Activated T-cell treated with anti-CD3 and anti-CD28 coated beads for 48 hours (primary cell): Measurements from ENCODE around the gene APOOL.

Source experiments
- DNase-seq: peaks from one replicate; pipeline ENCODE4 v3.0.0-alpha.2; 2020; ENCODE audit warnings: low read depth

APOOL gene

GRCh38 chrX:85084770-85085393, 81.2 kb downstream of the APOOL start:
- no peak for DNase-seq

DNA sequence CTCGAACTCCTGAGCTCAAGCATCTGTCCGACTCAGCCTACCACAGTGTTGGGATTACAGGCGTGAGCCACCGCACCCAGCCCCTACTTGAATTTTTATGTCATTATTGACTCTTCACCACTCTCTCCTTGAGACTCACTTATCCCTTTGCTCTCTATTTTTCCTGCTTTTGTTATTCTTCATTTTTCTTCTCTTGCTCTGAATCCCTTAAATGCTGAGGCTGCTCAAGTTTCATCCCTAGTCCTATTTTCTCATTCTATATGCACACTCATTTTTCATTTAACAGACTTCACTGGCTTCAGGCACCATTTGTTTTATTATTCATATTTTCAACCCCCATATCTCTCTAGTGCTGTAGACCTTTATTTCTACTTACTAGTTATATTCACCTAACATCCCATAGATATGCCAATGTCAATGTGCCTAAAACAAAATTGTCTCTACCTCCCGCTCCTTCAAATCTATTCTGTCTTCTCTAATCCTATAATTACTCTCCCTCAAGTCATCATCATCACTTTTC, 85.7 kb downstream of the APOOL start:
- no peak for DNase-seq

DNA sequence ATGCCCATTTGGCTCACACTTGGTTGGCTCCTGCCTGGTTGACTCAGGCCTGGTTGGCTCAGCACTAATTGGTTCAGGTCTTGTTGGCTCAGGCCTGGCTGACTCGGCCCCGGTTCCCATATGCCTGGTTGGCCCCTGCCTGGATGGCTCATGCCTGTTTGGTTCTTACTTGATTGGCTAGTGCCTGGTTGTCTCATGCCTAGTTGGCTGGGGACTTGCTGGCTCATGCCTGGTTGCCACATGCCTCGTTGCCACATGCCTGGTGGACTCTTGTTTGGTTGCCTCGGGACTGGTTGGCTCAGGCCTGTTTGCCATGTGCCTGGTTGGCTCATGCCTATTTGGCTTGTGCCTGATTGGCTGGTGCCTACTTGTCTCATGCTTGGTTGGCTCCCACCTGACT, 103.7 kb downstream of the APOOL start:
- no peak for DNase-seq

DNA sequence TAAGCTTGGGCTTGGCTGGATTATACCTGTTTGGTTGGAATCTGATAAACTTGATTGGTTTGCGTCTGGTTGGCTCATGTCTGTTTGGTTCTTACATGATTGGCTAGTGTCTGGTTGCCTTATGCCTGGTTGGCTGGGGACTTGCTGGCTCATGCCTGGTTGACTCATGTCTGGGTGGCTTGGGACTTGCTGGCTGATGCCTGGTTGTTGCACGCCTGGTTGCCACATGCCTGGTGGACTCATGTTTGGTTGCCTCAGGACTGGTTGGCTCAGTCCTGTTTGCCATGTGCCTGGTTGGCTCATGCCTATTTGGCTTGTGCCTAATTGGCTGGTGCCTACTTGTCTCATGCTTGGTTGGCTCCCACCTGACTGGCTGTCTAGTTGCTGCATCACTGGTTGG, 104.5 kb downstream of the APOOL start:
- no peak for DNase-seq

- no peak for DNase-seq
Measured at GRCh38 chrX:85109235-85109634, 105.6 kb downstream of the APOOL start.

- DNase-seq, result no peak
Measured at GRCh38 chrX:85111347-85111746, 107.7 kb downstream of the APOOL start.

DNA sequence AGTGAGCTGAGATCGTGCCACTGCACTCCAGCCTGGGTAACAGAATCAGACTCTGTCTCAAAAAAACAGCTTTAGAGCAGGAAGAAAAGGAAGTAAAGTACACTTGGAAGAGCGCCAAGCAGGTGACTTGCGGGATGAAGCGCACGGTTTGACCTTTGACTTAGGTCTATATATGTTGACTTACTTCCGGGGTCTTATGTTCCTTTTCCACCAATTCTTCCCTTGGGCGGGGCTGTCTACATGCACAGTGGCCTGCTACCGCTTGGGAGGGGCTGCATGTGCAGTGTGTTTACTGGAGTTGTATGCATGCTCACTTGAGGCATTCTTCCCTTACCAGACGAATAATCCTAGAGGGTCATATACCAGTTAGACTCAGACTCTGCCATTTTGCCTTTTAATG, 108.6 kb downstream of the APOOL start:
- no peak for DNase-seq

DNA sequence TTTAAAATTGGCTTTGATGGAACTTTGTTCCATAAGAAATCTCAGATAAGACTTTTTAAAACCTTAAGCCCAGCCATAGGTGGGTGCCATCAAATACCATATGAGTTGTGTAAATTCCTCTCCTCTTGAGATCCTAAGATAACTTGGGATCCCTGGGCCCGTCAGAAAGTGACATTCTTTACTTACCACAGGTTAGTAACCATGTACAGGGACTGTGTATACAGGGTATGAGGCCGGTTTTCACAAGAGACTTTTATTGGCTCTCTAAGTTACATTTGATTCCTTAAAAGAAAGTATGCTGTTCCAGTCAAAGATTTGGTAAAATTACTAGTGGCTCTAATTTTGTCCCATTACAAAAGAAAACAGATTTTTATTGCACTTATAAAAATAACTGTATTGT, 110.1 kb downstream of the APOOL start:
- no peak for DNase-seq

GRCh38 chrX:85114171-85114570, 110.5 kb downstream of the APOOL start:
- no peak for DNase-seq

- DNase-seq, result no peak
Measured at GRCh38 chrX:85114776-85115175, 111.1 kb downstream of the APOOL start.

GRCh38 chrX:85115252-85115651, 111.6 kb downstream of the APOOL start:
- DNase-seq, result no peak

- DNase-seq, result no peak
Measured at GRCh38 chrX:85136409-85136808, 132.7 kb downstream of the APOOL start.

DNA sequence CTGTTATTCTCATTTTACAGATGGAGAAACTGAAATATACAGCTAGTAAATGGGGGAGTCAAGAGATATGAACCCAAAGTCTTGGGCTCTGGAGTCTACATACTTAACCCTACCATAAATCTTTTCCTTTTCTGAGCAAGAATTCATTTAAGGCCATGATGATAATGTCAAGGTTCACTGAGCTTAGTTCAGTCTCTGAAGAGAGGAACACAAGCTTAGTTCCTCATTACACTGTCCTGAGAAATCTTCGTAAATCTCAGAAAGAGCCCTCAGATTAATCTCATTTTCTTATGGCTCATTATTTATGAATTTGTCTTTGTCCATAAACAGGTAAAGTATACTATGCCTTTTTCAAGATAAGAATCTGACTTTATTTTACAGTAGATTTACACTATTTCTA, 135.7 kb downstream of the APOOL start:
- no peak for DNase-seq

GRCh38 chrX:85140964-85141363, 137.3 kb downstream of the APOOL start:
- DNase-seq, result no peak
